NCI-H345 treated with DMSO at 0.1 percent for 48 hours (cell line): ENCODE measurements around the gene FARS2.

Experiments
- DNase-seq: peaks from one replicate; lab custom pipeline; 2025; ENCODE audit not compliant: unreplicated experiment; lab: John Stamatoyannopoulos, UW

FARS2 gene

GRCh38 chr6:5497896-5498578 lies 236.7 kb downstream of the FARS2 start:
- no peak for DNase-seq

- no peak for DNase-seq
Measured at GRCh38 chr6:5498579-5498899, 237.2 kb downstream of the FARS2 start.

- DNase-seq, result no peak
Measured at GRCh38 chr6:5499644-5500306, 238.5 kb downstream of the FARS2 start.

- no peak for DNase-seq
Measured at GRCh38 chr6:5501837-5502236, 240.5 kb downstream of the FARS2 start.

GRCh38 chr6:5504078-5504477 lies 242.8 kb downstream of the FARS2 start:
- no peak for DNase-seq

- no peak for DNase-seq
Measured at GRCh38 chr6:5506149-5506548, 244.8 kb downstream of the FARS2 start.

GRCh38 chr6:5506597-5506996 lies 245.3 kb downstream of the FARS2 start:
- DNase-seq, result no peak

- no peak for DNase-seq
Measured at GRCh38 chr6:5507131-5507681, 245.9 kb downstream of the FARS2 start.

- DNase-seq, result no peak
Measured at GRCh38 chr6:5509106-5509505, 247.8 kb downstream of the FARS2 start.

- no peak for DNase-seq
Measured at GRCh38 chr6:5510331-5511133, 249.2 kb downstream of the FARS2 start.

GRCh38 chr6:5511954-5512353 lies 250.6 kb downstream of the FARS2 start:
- no peak for DNase-seq

- no peak for DNase-seq
Measured at GRCh38 chr6:5512422-5512821, 251.1 kb downstream of the FARS2 start.

GRCh38 chr6:5513408-5513807 lies 252.1 kb downstream of the FARS2 start:
- no peak for DNase-seq

GRCh38 chr6:5514353-5514752 lies 253.0 kb downstream of the FARS2 start:
- no peak for DNase-seq

- no peak for DNase-seq
Measured at GRCh38 chr6:5515200-5515599, 253.9 kb downstream of the FARS2 start.

- DNase-seq, result no peak
Measured at GRCh38 chr6:5516036-5516435, 254.7 kb downstream of the FARS2 start.

GRCh38 chr6:5517796-5518195 lies 256.5 kb downstream of the FARS2 start:
- no peak for DNase-seq

- no peak for DNase-seq
Measured at GRCh38 chr6:5518936-5519491, 257.7 kb downstream of the FARS2 start.

GRCh38 chr6:5520796-5521195 lies 259.5 kb downstream of the FARS2 start:
- no peak for DNase-seq

GRCh38 chr6:5521322-5521721 lies 260.0 kb downstream of the FARS2 start:
- DNase-seq, result no peak

- DNase-seq, result no peak
Measured at GRCh38 chr6:5522147-5522546, 260.8 kb downstream of the FARS2 start.

GRCh38 chr6:5524110-5524509 lies 262.8 kb downstream of the FARS2 start:
- DNase-seq, result no peak
